T47D (cell line): ENCODE results near the gene MIDN.

Experiments
- DNase-seq, 2 experiments: peaks; one replicate each; pipeline versions ENCODE4 v3.0.0 to v3.0.0-alpha.2; 2011 to 2012; ENCODE audit warnings: low read depth in 1 of 2, low spot score in 1 of 2
- JUND ChIP-seq: IDR thresholded peaks from 2 replicates; pipeline ENCODE4 v1.6.1; 2012; ENCODE audit warnings: low read depth
- in situ Hi-C: cut with HindIII; loops from 2 replicates; pipeline ENCODE4 v1.10.0; 2016; ENCODE audit warnings: low sequenced_read_pairs, low pct_unique_long_range_greater_than_20kb

The MIDN gene

DNA sequence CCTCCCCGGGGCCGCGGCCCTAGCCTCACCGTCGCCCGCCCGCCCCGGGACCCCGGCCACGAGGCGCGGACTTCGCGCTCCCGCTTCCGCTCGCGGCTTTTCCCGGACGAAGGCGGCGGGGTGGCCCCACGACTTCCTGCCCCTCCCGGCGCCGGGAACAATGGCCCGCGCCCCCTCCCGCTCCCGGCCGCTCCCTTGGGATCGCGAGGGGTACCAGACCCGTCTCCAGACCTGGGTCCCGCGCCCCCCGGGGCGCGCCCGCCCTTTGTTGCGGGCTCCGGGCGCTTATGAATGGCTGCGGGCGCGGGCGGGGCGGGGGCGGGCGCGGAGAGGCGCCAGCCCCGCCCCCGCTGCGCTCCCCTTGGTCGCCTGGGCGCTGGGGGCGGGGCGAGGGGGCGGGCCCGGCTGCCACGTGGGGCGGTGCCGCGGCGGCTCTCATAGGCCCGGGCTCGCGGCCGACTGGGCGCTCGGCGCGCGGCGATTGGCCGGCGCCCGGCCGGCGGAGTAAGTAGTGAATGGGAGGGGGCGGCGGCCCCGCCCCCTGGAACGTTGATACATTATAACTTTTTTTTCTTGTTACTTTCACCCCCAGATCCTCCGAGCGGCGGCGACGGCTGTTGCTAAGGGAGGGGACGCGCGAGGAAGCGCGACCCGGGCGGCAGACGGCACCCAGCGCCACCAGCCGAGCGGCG, 1.1 kb downstream of the MIDN start:
- in situ Hi-C loops, result no loop called here
- peak; percentile 89 to 95 for DNase-seq
- TF ChIP-seq JUND, result no peak

GRCh38 chr19:1249990-1250436, 1.6 kb downstream of the MIDN start:
- DNase-seq, result no peak
- in situ Hi-C loops, result no loop called here
- TF ChIP-seq JUND, result no peak

DNA sequence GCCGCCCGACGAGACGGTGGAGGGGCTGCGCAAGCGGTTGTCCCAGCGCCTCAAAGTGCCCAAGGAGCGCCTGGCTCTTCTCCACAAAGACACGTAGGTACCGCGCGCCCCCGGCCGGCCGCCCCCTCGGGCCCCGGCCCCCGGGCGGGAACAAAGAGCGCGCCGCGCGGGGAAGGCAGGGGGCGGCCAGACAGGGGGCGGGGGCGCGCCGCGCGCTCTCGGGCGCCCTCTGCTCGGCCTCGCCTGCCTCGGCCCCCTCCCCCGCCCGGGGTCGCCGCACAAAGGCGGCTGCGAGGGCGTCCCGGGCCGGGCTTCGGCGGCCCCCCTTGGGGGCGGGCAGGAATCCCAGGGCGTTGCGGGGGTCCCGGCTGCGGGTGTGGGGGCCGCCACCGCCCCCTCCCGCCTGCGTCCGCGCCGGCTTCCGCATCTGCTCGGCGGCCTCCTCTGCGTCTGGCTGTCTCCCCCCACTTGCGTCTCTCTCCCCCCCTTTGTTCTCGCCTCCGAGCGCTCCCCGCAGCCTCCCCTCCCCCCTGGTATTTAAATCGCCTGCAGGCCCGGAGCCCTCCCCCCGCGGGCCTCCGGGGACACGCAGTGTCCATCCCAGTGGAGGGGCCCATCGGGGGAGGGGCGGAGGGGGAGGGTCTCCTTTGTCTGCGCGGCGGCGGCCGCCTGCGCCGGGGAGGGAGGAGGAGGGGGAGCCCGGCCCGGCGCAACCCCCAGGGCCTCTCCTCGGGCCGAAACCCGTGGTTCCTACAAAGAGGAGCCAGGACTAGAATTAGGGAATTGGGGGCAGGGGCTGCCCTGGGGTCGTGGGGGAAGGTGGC, 2.3 kb downstream of the MIDN start:
- no peak for DNase-seq
- in situ Hi-C loops, result no loop called here

GRCh38 chr19:1251330-1252220, 3.2 kb downstream of the MIDN start:
- TF ChIP-seq JUND, result no peak
- in situ Hi-C loops, result no loop called here
- DNase-seq, result peak in 1 of 2 experiments; percentile 84

More for the DNA sequence above, 2.3 kb downstream of the MIDN start:
- TF ChIP-seq JUND, result no peak

DNA sequence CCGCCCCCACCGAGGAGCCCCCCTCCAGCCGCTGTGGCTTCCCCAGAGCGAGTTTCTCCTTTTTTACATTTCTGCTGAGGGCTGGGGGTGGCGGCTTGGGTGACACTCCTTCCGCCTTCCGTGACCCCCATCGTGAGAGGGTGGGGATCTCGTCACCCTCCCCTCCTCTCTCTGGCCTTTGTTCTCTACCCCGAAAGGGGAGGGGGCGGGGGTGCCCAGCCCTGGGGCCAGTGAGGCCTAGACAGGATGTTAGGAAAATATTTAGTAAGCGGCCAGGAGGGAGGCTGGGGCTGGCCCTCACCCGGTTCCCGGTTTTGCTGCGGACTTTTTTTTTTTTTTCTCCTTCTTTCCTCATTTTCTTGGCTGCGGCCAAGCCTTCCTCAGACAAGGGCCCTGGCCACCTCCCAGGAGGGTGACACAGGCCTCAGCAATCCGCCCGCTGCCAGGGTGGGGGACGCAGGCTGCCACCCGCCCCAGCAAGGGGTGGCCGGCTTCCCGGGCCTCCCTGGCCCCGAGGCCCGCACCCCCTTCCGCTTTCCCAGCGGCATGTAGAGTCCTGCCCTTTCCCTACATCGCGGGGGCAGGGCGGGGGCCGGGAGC, 3.9 kb downstream of the MIDN start:
- DNase-seq, result peak in 1 of 2 experiments; percentile 68
- TF ChIP-seq JUND, result no peak
- in situ Hi-C loops, result no loop called here

- peak; percentile 60 to 85 for DNase-seq
- TF ChIP-seq JUND, result no peak
- in situ Hi-C loops, result no loop called here
Observed at GRCh38 chr19:1252821-1253513, 4.6 kb downstream of the MIDN start.

- TF ChIP-seq JUND, result no peak
- in situ Hi-C loops, result no loop called here
- no peak for DNase-seq
Observed at GRCh38 chr19:1253514-1254080, 5.2 kb downstream of the MIDN start.

DNA sequence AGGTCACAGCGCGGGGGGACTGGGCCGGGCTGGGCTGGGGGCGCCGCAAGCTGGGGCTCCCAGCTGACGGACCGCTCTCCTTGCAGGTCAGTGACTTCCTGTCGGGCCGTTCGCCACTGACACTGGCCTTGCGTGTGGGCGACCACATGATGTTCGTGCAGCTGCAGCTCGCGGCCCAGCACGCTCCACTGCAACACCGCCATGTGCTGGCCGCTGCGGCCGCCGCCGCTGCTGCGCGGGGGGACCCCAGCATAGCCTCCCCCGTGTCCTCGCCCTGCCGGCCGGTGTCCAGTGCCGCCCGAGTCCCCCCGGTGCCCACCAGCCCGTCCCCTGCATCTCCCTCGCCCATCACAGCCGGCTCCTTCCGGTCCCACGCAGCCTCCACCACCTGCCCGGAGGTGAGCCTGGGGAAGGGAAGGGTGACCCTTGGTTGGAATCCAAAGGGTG, 5.7 kb downstream of the MIDN start:
- TF ChIP-seq JUND, result no peak
- in situ Hi-C loops, result no loop called here
- no peak for DNase-seq

GRCh38 chr19:1254530-1255185, 6.3 kb downstream of the MIDN start:
- DNase-seq, result no peak
- no peak for TF ChIP-seq JUND
- in situ Hi-C loops, result no loop called here

GRCh38 chr19:1255186-1256161, 7.1 kb downstream of the MIDN start:
- DNase-seq, result no peak
- in situ Hi-C loops, result no loop called here
- no peak for TF ChIP-seq JUND
